ENCODE results near the gene PTGIS.

- TF ChIP-seq POLR2A (IDR thresholded peaks at IDR 0.05): no peak
- no peak for TF ChIP-seq CTCF (IDR thresholded peaks at IDR 0.05)
- peak; percentile 72 for TF ChIP-seq POLR2AphosphoS5 (IDR thresholded peaks at IDR 0.05)
Observed at GRCh38 chr20:49562311-49563014, 5.5 kb downstream of the PTGIS start.

All from prostate gland (tissue), 2 donors.